Nephron progenitor cell (in vitro differentiated cells): ENCODE results near the gene MAMDC2.
"Not testable (repeated sequence)": the region's sequence is repeated elsewhere in the genome, so short reads cannot be mapped to it uniquely, and the experiment has no call there.

ENCODE experiments used
- DNase-seq: peaks from one replicate; pipeline ENCODE4 v3.0.0; 2021
- H3K27ac Mint-ChIP-seq: 2 replicates; pipeline ENCODE4 v1.8.0; 2021; ENCODE audit warnings: mild to moderate bottlenecking, moderate library complexity, mixed read lengths
- H3K27me3 Mint-ChIP-seq: 2 replicates; pipeline ENCODE4 v1.8.0; 2021; ENCODE audit warnings: mild to moderate bottlenecking, low read depth, mixed read lengths; ENCODE audit not compliant: poor library complexity
- H3K36me3 Mint-ChIP-seq: 2 replicates; pipeline ENCODE4 v1.8.0; 2021; ENCODE audit warnings: low read depth, mixed read lengths
- H3K4me1 Mint-ChIP-seq: 2 replicates; pipeline ENCODE4 v1.8.0; 2021; ENCODE audit warnings: mixed read lengths
- H3K4me3 Mint-ChIP-seq: 2 replicates; pipeline ENCODE4 v1.8.0; 2021; ENCODE audit warnings: mild to moderate bottlenecking, moderate library complexity, mixed read lengths
- H3K9me3 Mint-ChIP-seq: 2 replicates; pipeline ENCODE4 v1.8.0; 2021; ENCODE audit warnings: mild to moderate bottlenecking, moderate library complexity, mixed read lengths
- TF ChIP-seq, protein P1 (sequence below): fragments of 200-600 bp; sonication (generic); IDR thresholded peaks from 2 replicates; pipeline ENCODE4 v1.5.0; 2021; ENCODE audit warnings: antibody characterized with exemption

Gene MAMDC2

DNA sequence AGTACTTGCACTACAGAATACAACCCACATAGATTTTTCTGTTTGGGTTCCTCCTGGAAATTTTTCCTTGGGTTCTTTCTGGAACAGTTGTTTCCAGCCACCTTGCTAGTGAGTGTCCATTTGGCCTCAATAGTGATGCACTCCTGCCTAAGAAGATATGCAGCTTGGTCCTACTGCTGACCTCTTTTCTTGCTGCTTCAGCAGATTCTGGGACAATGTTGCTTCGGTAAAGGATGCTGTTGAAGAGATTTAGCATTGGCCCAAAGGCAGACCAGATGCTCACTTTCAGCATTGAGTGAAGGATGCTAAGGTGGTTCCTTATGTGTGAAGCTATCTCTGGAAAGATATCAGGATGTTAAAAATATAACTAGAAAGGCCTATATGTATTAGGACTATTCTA, 128.9 kb downstream of the MAMDC2 start:
- TF ChIP-seq, protein P1, sequence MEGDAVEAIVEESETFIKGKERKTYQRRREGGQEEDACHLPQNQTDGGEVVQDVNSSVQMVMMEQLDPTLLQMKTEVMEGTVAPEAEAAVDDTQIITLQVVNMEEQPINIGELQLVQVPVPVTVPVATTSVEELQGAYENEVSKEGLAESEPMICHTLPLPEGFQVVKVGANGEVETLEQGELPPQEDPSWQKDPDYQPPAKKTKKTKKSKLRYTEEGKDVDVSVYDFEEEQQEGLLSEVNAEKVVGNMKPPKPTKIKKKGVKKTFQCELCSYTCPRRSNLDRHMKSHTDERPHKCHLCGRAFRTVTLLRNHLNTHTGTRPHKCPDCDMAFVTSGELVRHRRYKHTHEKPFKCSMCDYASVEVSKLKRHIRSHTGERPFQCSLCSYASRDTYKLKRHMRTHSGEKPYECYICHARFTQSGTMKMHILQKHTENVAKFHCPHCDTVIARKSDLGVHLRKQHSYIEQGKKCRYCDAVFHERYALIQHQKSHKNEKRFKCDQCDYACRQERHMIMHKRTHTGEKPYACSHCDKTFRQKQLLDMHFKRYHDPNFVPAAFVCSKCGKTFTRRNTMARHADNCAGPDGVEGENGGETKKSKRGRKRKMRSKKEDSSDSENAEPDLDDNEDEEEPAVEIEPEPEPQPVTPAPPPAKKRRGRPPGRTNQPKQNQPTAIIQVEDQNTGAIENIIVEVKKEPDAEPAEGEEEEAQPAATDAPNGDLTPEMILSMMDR: no peak
- H3K4me1 Mint-ChIP-seq: no peaks in the 10 kb centered on the region
- no peaks in the 10 kb centered on the region for H3K36me3 Mint-ChIP-seq
- no peak overlapping the region for H3K27ac Mint-ChIP-seq
- H3K4me3 Mint-ChIP-seq: no peak overlapping the region
- H3K27me3 Mint-ChIP-seq: no peaks in the 10 kb centered on the region
- H3K9me3 Mint-ChIP-seq: no peaks in the 10 kb centered on the region
- no peak for DNase-seq

DNA sequence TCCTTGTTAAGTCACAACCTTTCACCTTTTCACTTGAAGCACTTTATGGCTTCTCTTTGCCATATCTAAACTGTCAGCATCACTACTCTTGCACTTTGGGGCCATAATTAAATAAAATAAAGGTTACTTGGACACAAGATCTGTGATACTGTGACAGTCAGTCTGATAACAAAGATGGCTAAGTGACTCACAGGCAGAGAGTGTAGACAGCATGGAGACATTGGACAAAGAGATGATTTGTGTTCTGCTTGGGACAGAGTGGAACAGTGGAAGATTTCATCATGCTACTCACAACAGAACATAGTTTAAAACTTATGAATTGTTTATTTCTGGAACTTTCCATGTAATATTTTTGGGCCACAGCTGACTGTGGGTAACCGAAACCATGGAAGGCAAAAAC, 133.5 kb downstream of the MAMDC2 start:
- Mint-ChIP-seq H3K27ac (no peak overlapping the region), H3K27me3 (no peaks in the 10 kb centered on the region), H3K4me3 (no peak overlapping the region), H3K4me1 (no peaks in the 10 kb centered on the region), H3K9me3 (peaks cover 20% of the 10 kb centered on the region), H3K36me3 (peaks cover 10% of the 10 kb centered on the region)
- TF ChIP-seq, protein P1: no peak
- no peak for DNase-seq

DNA sequence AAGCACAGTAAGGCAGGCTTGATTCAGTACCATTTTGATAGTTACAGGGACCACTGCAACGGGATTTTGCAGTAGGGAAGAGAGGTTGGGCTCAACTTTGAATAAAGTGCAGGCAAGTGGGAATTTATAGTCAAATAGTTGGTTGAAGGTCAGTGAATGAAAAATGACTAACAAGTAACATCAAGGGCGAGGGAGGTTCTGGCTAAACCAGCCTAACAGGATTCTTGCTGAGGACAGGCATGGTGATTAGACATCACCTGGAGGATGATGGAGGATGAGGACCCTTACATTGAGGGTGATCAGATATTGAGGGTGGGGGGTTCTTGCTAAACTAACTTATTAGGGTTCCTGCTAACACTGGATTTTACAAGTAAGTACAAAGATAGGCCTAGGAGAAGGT, 149.1 kb downstream of the MAMDC2 start:
- DNase-seq: no peak
- peaks cover 10% of the 10 kb centered on the region for H3K36me3 Mint-ChIP-seq
- H3K4me3 Mint-ChIP-seq: no peak overlapping the region
- no peaks in the 10 kb centered on the region for H3K4me1 Mint-ChIP-seq
- peaks cover 12% of the 10 kb centered on the region for H3K9me3 Mint-ChIP-seq
- TF ChIP-seq, protein P1: no peak
- H3K27ac Mint-ChIP-seq: no peak overlapping the region
- peaks cover 3% of the 10 kb centered on the region for H3K27me3 Mint-ChIP-seq

DNA sequence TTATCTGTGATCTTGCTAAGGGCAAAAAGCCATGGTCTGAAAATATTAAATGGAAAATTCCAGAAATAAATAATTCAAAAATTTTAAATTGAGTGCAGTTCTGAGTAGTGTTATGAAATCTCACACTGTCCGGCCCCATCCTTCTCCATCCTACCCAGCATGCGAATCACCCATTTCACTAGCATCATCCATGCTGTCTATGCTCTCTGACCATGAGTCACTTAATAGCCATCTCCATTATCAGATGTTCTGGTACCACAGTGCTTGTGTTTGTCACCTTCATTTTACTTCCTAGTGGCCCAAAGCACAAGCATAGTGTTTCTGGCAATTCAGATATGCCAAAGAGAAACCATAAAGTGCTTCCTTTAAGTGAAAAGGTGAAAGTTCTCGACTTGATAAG, 151.8 kb downstream of the MAMDC2 start:
- Mint-ChIP-seq H3K4me3 (no peak overlapping the region), H3K36me3 (no peaks in the 10 kb centered on the region), H3K4me1 (no peaks in the 10 kb centered on the region), H3K27ac (no peak overlapping the region), H3K9me3 (no peaks in the 10 kb centered on the region), H3K27me3 (peaks cover 3% of the 10 kb centered on the region)
- TF ChIP-seq, protein P1: no peak
- no peak for DNase-seq

DNA sequence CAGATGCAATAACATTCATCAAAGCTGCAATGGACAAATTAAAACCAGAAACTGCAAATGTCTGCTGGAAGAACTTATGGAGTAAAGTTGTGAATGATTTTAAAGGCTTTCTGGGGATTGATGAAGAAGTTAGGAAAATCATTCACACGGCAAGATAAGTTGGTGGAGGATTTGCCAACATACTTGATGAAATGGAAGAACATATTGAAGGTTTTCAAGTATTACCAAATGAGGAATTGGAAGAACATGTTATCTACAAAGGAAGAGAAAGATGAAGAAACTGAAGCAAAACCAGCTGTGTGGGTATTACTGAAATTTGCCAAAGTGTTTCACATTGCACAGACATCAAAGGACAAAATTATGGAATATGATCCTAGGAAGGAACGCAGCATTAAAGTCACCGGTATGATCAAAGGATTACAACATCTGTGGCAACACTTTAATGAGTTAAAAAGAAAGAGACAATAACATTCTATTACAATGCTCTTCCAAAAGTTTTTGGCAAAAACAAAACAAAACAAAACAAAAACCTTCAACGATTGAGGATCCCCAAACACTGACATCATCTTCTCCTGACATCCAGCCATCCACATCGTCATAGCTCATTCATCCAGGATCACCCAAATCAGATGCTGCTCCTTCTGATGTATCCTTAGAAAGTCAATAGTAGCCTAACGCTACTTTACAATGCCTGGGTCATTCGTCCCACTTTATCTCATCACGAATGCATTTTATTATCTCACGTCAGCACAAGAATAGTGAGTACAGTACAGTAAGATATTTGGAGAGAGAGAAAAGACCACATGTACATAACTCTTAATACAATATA, 153.8 kb downstream of the MAMDC2 start:
- no peaks in the 10 kb centered on the region for H3K9me3 Mint-ChIP-seq
- H3K4me1 Mint-ChIP-seq: no peaks in the 10 kb centered on the region
- TF ChIP-seq, protein P1: no peak
- no peaks in the 10 kb centered on the region for H3K36me3 Mint-ChIP-seq
- H3K4me3 Mint-ChIP-seq: no peak overlapping the region
- H3K27me3 Mint-ChIP-seq: peaks cover 3% of the 10 kb centered on the region
- no peak overlapping the region for H3K27ac Mint-ChIP-seq
- no peak for DNase-seq

DNA sequence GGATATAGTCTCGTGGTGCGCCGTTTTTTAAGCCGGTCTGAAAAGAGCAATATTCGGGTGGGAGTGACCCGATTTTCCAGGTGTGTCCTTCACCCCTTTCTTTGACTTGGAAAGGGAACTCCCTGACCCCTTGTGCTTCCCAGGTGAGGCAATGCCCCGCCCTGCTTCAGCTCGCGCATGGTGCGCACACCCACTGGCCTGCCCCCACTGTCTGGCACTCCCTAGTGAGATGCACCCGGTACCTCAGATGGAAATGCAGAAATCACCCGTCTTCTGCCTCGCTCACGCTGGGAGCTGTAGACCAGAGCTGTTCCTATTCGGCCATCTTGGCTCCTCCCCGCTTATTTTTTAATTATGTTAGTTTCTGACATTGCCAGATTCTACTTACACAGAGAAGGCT, 161.1 kb downstream of the MAMDC2 start:
- H3K4me1 Mint-ChIP-seq, H3K27me3 Mint-ChIP-seq, DNase-seq: not testable (repeated sequence)
- Mint-ChIP-seq H3K27ac (peak overlapping the region; percentile 88), H3K9me3 (peaks cover 42% of the 10 kb centered on the region), H3K36me3 (peaks cover 23% of the 10 kb centered on the region), H3K4me3 (peak overlapping the region; percentile 46)
